Measurements from ENCODE around the gene ALK. TPM values are rescaled to one million over a fixed set of nuclear protein-coding genes. Genes with fewer than 3 reads are reported as not detected.

The ALK gene
- total RNA-seq, 2 donors from 2014 or later: under 0.01 to 0.26 TPM

GRCh38 chr2:29398384-29399237 lies 522.8 kb downstream of the ALK start:
- TF ChIP-seq POLR2A (IDR thresholded peaks at IDR 0.05): no peak
- no peak for TF ChIP-seq CTCF (IDR thresholded peaks at IDR 0.05)
- DNase-seq (peak in 3 of 4 donors; percentile 21 to 31 (median 29)), ATAC-seq (no peak)
- 32 to 38% methylated on average over 7 to 8 of the region's 8 CpGs for WGBS, 2 donors
- intact Hi-C loops (cut with DNase I): no loop called here
- Histone ChIP-seq H3K4me3 (no peak overlapping the region), H3K27ac (peak overlapping the region; percentile 44 to 67 (median 50)), H3K9me3 (no peaks in the 10 kb centered on the region), H3K4me1 (peaks cover 59% of the 10 kb centered on the region), H3K27me3 (no peaks in the 10 kb centered on the region), H3K36me3 (replicated peaks in 1 of 2; ENCODE audit: insufficient read depth in 1 of 2, low read depth in 2 of 2) (no peaks in the 10 kb centered on the region)

GRCh38 chr2:29397713-29398112 lies 523.7 kb downstream of the ALK start:
- H3K9me3 ChIP-seq: no peaks in the 10 kb centered on the region
- peak; percentile 70 for ATAC-seq
- WGBS, 2 donors: 25 to 49% methylated on average over 4 of the region's 4 CpGs
- intact Hi-C loops (cut with DNase I): no loop called here
- peaks cover 50% of the 10 kb centered on the region for H3K4me1 ChIP-seq
- H3K27me3 ChIP-seq: no peaks in the 10 kb centered on the region
- no peaks in the 10 kb centered on the region for H3K36me3 ChIP-seq (replicated peaks in 1 of 2; ENCODE audit: insufficient read depth in 1 of 2, low read depth in 2 of 2)
- peak in 1 of 7 experiments; percentile 4 for TF ChIP-seq CTCF (IDR thresholded peaks at IDR 0.05)
- TF ChIP-seq POLR2A (IDR thresholded peaks at IDR 0.05): no peak
- peak; percentile 57 to 75 (median 64) for DNase-seq
- no peak overlapping the region for H3K4me3 ChIP-seq
- peak overlapping the region; percentile 44 to 67 (median 50) for H3K27ac ChIP-seq

GRCh38 chr2:29397039-29397438 lies 524.3 kb downstream of the ALK start:
- 33 to 34% methylated on average over 2 of the region's 2 CpGs for WGBS, 2 donors

GRCh38 chr2:29394981-29395350 lies 526.4 kb downstream of the ALK start:
- intact Hi-C loops (cut with DNase I): no loop called here
- ATAC-seq (no peak), DNase-seq (no peak)
- Histone ChIP-seq H3K4me3 (no peak overlapping the region), H3K36me3 (replicated peaks in 1 of 2; ENCODE audit: insufficient read depth in 1 of 2, low read depth in 2 of 2) (no peaks in the 10 kb centered on the region), H3K4me1 (peaks cover 50% of the 10 kb centered on the region), H3K27me3 (no peaks in the 10 kb centered on the region), H3K27ac (no peak overlapping the region), H3K9me3 (no peaks in the 10 kb centered on the region)
- WGBS, 2 donors: 70 to 84% methylated on average over 2 of the region's 2 CpGs
- TF ChIP-seq CTCF (IDR thresholded peaks at IDR 0.05) (no peak), POLR2A (IDR thresholded peaks at IDR 0.05) (no peak)

More at GRCh38 chr2:29397039-29397438, 524.3 kb downstream of the ALK start:
- intact Hi-C loops (cut with DNase I): no loop called here
- TF ChIP-seq CTCF (IDR thresholded peaks at IDR 0.05) (no peak), POLR2A (IDR thresholded peaks at IDR 0.05) (no peak)
- Histone ChIP-seq H3K27ac (peak overlapping the region in 3 of 4 donors; percentile 44 to 67 (median 56)), H3K36me3 (replicated peaks in 1 of 2; ENCODE audit: insufficient read depth in 1 of 2, low read depth in 2 of 2) (no peaks in the 10 kb centered on the region), H3K4me3 (no peak overlapping the region), H3K9me3 (no peaks in the 10 kb centered on the region), H3K4me1 (peaks cover 44% of the 10 kb centered on the region), H3K27me3 (no peaks in the 10 kb centered on the region)
- ATAC-seq (peak; percentile 29), DNase-seq (no peak)
